ENCODE data around the gene CPT2. TPM values are rescaled to one million over a fixed set of nuclear protein-coding genes. Genes with fewer than 3 reads are reported as not detected.
"Not testable (repeated sequence)": the region's sequence is repeated elsewhere in the genome, so short reads cannot be mapped to it uniquely, and the experiment has no call there.

Gene CPT2
- total RNA-seq, 6 experiments from 2014 or later, result 12.0 to 14.4 (median 12.7) TPM

GRCh38 chr1:53180951-53181350, 15.7 kb upstream of the CPT2 start:
- no peak for TF ChIP-seq CTCF (IDR thresholded peaks at IDR 0.05)
- Mint-ChIP-seq H3K27me3 (ENCODE audit: insufficient read depth) (no peaks in the 10 kb centered on the region), H3K4me1 (ENCODE audit: low read depth) (peaks cover 21% of the 10 kb centered on the region), H3K36me3 (ENCODE audit: low read depth) (no peaks in the 10 kb centered on the region), H3K4me3 (no peak overlapping the region), H3K27ac (no peak overlapping the region), H3K9me3 (no peaks in the 10 kb centered on the region)
- DNase-seq, result no peak

- peak; percentile 97 for TF ChIP-seq CTCF (IDR thresholded peaks at IDR 0.05)
- no peaks in the 10 kb centered on the region for H3K27me3 Mint-ChIP-seq (ENCODE audit: insufficient read depth)
- peaks cover 24% of the 10 kb centered on the region for H3K4me1 Mint-ChIP-seq (ENCODE audit: low read depth)
- H3K4me3 Mint-ChIP-seq, result no peak overlapping the region
- no peak overlapping the region for H3K27ac Mint-ChIP-seq
- no peaks in the 10 kb centered on the region for H3K36me3 Mint-ChIP-seq (ENCODE audit: low read depth)
- peak; percentile 34 for DNase-seq
- no peaks in the 10 kb centered on the region for H3K9me3 Mint-ChIP-seq
Observed at GRCh38 chr1:53182111-53182593, 14.5 kb upstream of the CPT2 start.

GRCh38 chr1:53182716-53183094, 13.9 kb upstream of the CPT2 start:
- Mint-ChIP-seq H3K4me1 (ENCODE audit: low read depth) (peaks cover 29% of the 10 kb centered on the region), H3K27ac (no peak overlapping the region), H3K4me3 (no peak overlapping the region), H3K36me3 (ENCODE audit: low read depth) (no peaks in the 10 kb centered on the region), H3K27me3 (ENCODE audit: insufficient read depth) (no peaks in the 10 kb centered on the region), H3K9me3 (no peaks in the 10 kb centered on the region)
- no peak for TF ChIP-seq CTCF (IDR thresholded peaks at IDR 0.05)
- no peak for DNase-seq

GRCh38 chr1:53183095-53183990, 13.3 kb upstream of the CPT2 start:
- Mint-ChIP-seq H3K27ac (no peak overlapping the region), H3K4me3 (no peak overlapping the region), H3K9me3 (no peaks in the 10 kb centered on the region), H3K36me3 (ENCODE audit: low read depth) (no peaks in the 10 kb centered on the region), H3K4me1 (ENCODE audit: low read depth) (peaks cover 35% of the 10 kb centered on the region), H3K27me3 (ENCODE audit: insufficient read depth) (no peaks in the 10 kb centered on the region)
- no peak for TF ChIP-seq CTCF (IDR thresholded peaks at IDR 0.05)
- DNase-seq, result peak; percentile 66

- not testable (repeated sequence) for H3K27me3 Mint-ChIP-seq (ENCODE audit: insufficient read depth); DNase-seq; H3K9me3 Mint-ChIP-seq; H3K4me3 Mint-ChIP-seq; H3K36me3 Mint-ChIP-seq (ENCODE audit: low read depth)
- H3K4me1 Mint-ChIP-seq (ENCODE audit: low read depth), result peaks cover 34% of the 10 kb centered on the region
- peak; percentile 61 for TF ChIP-seq CTCF (IDR thresholded peaks at IDR 0.05)
- H3K27ac Mint-ChIP-seq, result peak overlapping the region; percentile 64
Observed at GRCh38 chr1:53185955-53186297, 10.7 kb upstream of the CPT2 start.
